ENCODE measurements around the gene LAMB4. TPM values are rescaled to one million over a fixed set of nuclear protein-coding genes. Genes with fewer than 3 reads are reported as not detected.

LAMB4 gene
- total RNA-seq, 4 donors from 2014 or later = 0.60 to 3.0 TPM; not detected in 2

DNA sequence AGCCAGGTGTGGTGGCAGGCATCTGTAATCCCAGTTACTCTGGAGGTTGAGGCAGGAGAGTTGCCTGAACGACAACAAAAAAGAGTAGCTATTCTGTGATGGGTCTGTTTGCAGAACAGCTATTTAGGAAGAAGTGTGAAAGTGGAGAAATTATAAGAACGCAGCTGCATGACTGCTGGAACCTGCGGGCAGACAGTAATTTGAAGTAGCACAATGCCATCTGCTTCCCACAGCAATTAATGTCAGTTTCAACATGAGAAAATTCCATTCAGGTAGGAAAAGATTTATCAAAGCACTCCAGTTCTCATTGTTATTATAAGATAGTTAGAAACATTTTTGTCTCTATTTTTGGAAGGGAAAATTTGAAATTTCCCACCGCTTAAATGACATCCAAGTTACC, 148.7 kb downstream of the LAMB4 start:
- TF ChIP-seq, protein P1, sequence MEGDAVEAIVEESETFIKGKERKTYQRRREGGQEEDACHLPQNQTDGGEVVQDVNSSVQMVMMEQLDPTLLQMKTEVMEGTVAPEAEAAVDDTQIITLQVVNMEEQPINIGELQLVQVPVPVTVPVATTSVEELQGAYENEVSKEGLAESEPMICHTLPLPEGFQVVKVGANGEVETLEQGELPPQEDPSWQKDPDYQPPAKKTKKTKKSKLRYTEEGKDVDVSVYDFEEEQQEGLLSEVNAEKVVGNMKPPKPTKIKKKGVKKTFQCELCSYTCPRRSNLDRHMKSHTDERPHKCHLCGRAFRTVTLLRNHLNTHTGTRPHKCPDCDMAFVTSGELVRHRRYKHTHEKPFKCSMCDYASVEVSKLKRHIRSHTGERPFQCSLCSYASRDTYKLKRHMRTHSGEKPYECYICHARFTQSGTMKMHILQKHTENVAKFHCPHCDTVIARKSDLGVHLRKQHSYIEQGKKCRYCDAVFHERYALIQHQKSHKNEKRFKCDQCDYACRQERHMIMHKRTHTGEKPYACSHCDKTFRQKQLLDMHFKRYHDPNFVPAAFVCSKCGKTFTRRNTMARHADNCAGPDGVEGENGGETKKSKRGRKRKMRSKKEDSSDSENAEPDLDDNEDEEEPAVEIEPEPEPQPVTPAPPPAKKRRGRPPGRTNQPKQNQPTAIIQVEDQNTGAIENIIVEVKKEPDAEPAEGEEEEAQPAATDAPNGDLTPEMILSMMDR (IDR thresholded peaks at IDR 0.05) = no peak
- DNase-seq (ENCODE audit: low spot score) = no peak
- ATAC-seq (ENCODE audit: low FRiP score) = no peak

DNA sequence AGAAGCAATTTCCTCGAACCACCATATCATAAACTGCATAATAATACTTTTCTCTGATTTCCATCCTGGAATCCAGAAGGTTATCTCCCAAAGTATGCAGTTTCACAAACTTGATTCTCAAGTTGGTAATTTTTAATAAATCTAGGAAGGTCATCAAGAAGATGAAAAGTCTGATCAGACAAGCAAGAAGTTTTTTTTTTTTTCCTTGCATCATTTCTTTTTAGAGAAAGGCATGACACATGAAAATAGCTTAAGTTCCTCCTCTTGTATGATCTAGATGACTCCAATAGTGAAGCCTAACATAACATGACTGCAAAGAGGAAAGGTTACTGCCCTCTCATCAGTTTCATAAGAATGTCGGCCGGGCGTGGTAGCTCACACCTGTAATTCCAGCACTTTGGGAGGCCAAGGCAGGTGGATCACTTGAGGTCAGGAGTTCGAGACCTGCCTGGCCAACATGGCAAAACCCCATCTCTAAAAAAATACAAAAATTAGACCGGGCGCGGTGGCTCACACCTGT, 149.4 kb downstream of the LAMB4 start:
- no peak for ATAC-seq (ENCODE audit: low FRiP score)
- DNase-seq (ENCODE audit: low spot score) = no peak
- TF ChIP-seq, protein P1 (IDR thresholded peaks at IDR 0.05) = no peak

DNA sequence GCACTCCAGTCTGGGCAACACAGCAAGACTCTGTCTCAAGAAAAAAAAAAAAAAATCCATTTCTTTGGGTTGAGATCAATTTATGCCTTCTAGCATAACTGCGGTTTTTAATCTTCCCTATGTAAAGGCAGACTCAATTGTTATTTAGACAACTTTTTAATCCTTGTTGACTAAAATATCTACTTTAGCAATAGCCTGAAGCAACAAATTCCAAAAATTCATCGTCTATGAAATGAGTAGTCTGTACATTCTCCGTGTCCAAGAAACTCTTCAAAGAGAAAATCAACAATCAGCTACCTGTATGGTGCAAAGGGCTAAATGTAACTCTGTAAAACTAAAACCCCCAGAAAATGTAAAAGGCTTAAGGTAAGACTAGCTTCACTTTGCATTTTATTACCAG, 150.0 kb downstream of the LAMB4 start:
- no peak for ATAC-seq (ENCODE audit: low FRiP score)
- no peak for DNase-seq (ENCODE audit: low spot score)
- TF ChIP-seq, protein P1 (IDR thresholded peaks at IDR 0.05) = no peak

DNA sequence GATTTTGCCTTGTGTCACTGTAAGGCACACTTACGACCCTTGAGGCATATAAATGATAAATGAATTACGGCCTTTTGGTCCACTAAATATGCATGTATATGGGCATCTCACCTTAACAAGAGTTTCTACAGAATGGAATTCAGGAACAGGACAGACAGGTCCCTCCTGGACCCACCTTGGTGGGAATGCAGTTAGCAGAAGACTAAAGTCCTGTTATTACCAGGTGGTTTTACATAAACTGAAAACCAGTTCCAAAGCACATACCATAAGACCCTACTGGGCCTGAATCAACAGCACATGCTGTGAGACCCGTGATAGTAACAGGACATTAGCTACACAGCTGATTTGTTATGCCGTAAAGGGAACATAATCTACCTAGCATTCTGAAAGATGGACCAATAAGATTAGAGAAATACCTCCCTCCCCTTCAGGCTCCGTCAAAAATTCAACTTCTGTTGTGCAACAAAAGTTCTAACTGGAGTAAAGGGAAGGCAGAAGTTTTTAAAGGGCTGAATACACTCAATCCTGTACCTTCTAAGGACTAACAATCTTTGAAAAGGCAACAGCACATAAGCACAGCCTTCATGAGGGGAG, 151.2 kb downstream of the LAMB4 start:
- no peak for DNase-seq (ENCODE audit: low spot score)
- TF ChIP-seq, protein P1 (IDR thresholded peaks at IDR 0.05) = no peak
- no peak for ATAC-seq (ENCODE audit: low FRiP score)

DNA sequence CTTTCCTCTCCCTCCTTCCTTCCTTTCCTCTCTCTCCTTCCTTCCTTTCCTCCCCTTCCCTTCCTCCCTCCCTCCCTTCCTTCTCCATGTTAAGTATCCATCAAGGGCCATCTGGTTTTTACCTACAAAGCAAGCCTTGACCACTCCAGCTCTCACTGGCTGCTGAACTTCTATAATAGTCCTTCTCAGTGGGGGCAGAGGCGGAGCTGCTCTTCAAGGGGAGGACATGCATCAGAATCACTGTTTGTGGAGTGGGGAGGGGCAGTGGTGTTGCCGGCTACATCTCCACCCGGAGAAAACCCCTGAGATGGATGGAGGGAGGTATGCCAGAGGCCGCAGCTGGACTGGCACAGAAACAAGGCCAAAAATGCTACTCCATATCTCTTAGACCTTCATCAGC, 153.1 kb downstream of the LAMB4 start:
- TF ChIP-seq, protein P1 (IDR thresholded peaks at IDR 0.05) = no peak
- no peak for DNase-seq (ENCODE audit: low spot score)
- ATAC-seq (ENCODE audit: low FRiP score) = no peak

DNA sequence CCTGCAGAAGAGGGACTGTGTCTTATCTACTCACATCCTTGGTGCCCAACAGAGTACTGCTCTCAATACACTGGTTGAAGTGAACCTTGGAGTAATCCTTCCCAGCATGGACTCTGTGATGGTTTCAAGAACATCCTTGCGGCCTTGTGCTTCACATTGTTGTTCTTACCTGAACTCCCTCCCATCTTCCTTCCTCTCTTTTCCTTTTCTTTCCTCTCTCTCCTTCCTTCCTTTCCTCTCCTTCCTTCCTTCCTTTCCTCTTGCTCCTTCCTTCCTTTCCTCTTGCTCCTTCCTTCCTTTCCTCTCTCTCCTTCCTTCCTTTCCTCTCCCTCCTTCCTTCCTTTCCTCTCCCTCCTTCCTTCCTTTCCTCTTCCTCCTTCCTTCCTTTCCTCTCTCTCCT, 153.5 kb downstream of the LAMB4 start:
- no peak for ATAC-seq (ENCODE audit: low FRiP score)
- no peak for DNase-seq (ENCODE audit: low spot score)
- TF ChIP-seq, protein P1 (IDR thresholded peaks at IDR 0.05) = no peak

DNA sequence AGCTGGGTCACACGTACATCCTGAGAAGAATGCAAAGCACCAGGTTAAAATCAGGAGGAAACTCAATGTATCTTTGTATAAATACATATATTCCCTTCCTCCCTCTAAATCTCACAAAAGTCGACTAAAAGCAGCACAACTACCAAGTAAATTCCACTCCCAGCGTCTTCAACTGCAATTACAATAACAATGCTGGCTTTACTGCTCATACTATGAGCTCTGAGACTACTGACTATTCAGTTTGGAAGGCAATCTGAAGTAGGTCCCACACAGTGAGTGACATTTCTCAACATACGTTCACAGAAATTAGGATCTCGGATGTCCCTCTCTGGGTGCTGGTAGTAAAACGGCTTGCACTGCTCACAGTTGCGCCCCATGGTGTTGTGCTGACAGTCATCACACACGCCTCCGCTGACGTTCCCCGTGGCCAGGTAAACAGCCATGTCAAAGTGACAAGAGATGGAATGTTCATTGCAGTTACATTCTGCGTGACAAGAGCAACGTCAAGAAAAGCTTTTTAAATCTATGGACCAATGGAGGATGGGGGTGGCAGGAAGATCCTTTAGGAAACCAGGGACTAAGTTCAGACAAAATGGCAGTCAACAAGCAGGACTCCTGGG, 154.7 kb downstream of the LAMB4 start:
- ATAC-seq (ENCODE audit: low FRiP score) (no peak), DNase-seq (ENCODE audit: low spot score) (no peak)
- TF ChIP-seq, protein P1 (IDR thresholded peaks at IDR 0.05) = no peak

Data from omental fat pad (tissue), 4 donors.